Loucy (cell line): ENCODE results near the gene CNTN5.

Experiments used
- H2AFZ ChIP-seq: fragments of 200-600 bp; sonication (generic); 2 replicates; pipeline ENCODE4 v1.6.0; 2016; ENCODE audit warnings: antibody characterized with exemption, mild to moderate bottlenecking, low read length, moderate library complexity
- H3F3A ChIP-seq: fragments of 200-600 bp; 2 replicates; pipeline ENCODE4 v1.6.0; 2016; ENCODE audit warnings: antibody characterized with exemption, low read depth, mild to moderate bottlenecking
- H3K27me3 ChIP-seq: fragments of 200-600 bp; sonication (generic); 2 replicates; pipeline ENCODE4 v1.6.1; 2014; ENCODE audit warnings: low read length, mild to moderate bottlenecking; ENCODE audit not compliant: insufficient read depth, poor library complexity, severe bottlenecking
- H3K36me3 ChIP-seq: fragments of 200-600 bp; sonication (generic); 2 replicates; pipeline ENCODE4 v1.6.1; 2016; ENCODE audit warnings: low read length; ENCODE audit not compliant: insufficient read depth
- H3K4me1 ChIP-seq: fragments of 200-600 bp; sonication (generic); 2 replicates; pipeline ENCODE4 v1.5.1; 2014; ENCODE audit warnings: low read length, mild to moderate bottlenecking; ENCODE audit not compliant: insufficient read depth, poor library complexity, severe bottlenecking
- H3K4me2 ChIP-seq: fragments of 200-600 bp; sonication (generic); 2 replicates; pipeline ENCODE4 v1.6.0; 2014; ENCODE audit warnings: antibody characterized with exemption, low read length, low read depth, mild to moderate bottlenecking; ENCODE audit not compliant: poor library complexity, severe bottlenecking
- H3K4me3 ChIP-seq: fragments of 200-600 bp; sonication (generic); 2 replicates; pipeline ENCODE4 v1.5.1; 2014; ENCODE audit warnings: low read length, mild to moderate bottlenecking, mixed read lengths; ENCODE audit not compliant: poor library complexity, severe bottlenecking
- H3K79me2 ChIP-seq: fragments of 200-600 bp; sonication (generic); 2 replicates; pipeline ENCODE4 v1.6.1; 2014; ENCODE audit warnings: low read length; ENCODE audit not compliant: insufficient read depth
- H3K9ac ChIP-seq: fragments of 200-600 bp; sonication (generic); 2 replicates; pipeline ENCODE4 v1.6.0; 2014; ENCODE audit warnings: mild to moderate bottlenecking, low read depth, low read length, moderate library complexity; ENCODE audit not compliant: poor library complexity, severe bottlenecking
- H3K9me2 ChIP-seq: fragments of 200-600 bp; sonication (generic); replicated peaks from 2 replicates; pipeline ENCODE4 v1.6.1; 2016; ENCODE audit warnings: low read depth, low read length, mixed read lengths
- H3K9me3 ChIP-seq: fragments of 200-600 bp; sonication (generic); 2 replicates; pipeline ENCODE4 v1.6.1; 2014; ENCODE audit warnings: mild to moderate bottlenecking, antibody characterized with exemption, low read length, low read depth; ENCODE audit not compliant: insufficient read depth
- H4K20me1 ChIP-seq: fragments of 200-600 bp; sonication (generic); 2 replicates; pipeline ENCODE4 v1.6.0; 2014; ENCODE audit warnings: antibody characterized with exemption, low read length, mild to moderate bottlenecking; ENCODE audit not compliant: insufficient read depth, poor library complexity, severe bottlenecking
- CTCF ChIP-seq: fragments of 200-600 bp; sonication (generic); conservative IDR thresholded peaks from 2 replicates; pipeline ENCODE4 v1.5.1; 2014; ENCODE audit warnings: mild to moderate bottlenecking, antibody characterized with exemption, low read length
- EZH2phosphoT487 ChIP-seq: fragments of 200-600 bp; IDR thresholded peaks from 2 replicates; pipeline ENCODE4 v1.6.1; 2018; ENCODE audit warnings: antibody characterized with exemption, mild to moderate bottlenecking, moderate library complexity, borderline replicate concordance

CNTN5 gene

GRCh38 chr11:99333621-99334020, 312.9 kb downstream of the CNTN5 start:
- no peaks in the 10 kb centered on the region for H3K79me2 ChIP-seq
- H4K20me1 ChIP-seq, result no peaks in the 10 kb centered on the region
- H3K36me3 ChIP-seq, result no peaks in the 10 kb centered on the region
- no peak overlapping the region for H2AFZ ChIP-seq
- H3K4me1 ChIP-seq, result no peaks in the 10 kb centered on the region
- H3K27me3 ChIP-seq, result no peaks in the 10 kb centered on the region
- TF ChIP-seq EZH2phosphoT487 (no peak), CTCF (no peak)
- no peak overlapping the region for H3K4me2 ChIP-seq
- H3K4me3 ChIP-seq, result no peak overlapping the region
- no peaks in the 10 kb centered on the region for H3K9me2 ChIP-seq
- no peak overlapping the region for H3K9ac ChIP-seq
- H3F3A ChIP-seq, result no peaks in the 10 kb centered on the region
- H3K9me3 ChIP-seq, result no peaks in the 10 kb centered on the region

- no peak overlapping the region for H3K4me3 ChIP-seq
- TF ChIP-seq CTCF, result no peak
- TF ChIP-seq EZH2phosphoT487, result no peak
- H3F3A ChIP-seq, result no peaks in the 10 kb centered on the region
These were observed 322.4 kb downstream of the CNTN5 start for GRCh38 chr11:99343117-99343516.

GRCh38 chr11:99349151-99349673, 328.5 kb downstream of the CNTN5 start:
- H3K9me3 ChIP-seq, result no peaks in the 10 kb centered on the region
- H3K36me3 ChIP-seq, result no peaks in the 10 kb centered on the region
- no peak for TF ChIP-seq EZH2phosphoT487
- TF ChIP-seq CTCF, result no peak
- H3K4me2 ChIP-seq, result no peak overlapping the region
- no peak overlapping the region for H2AFZ ChIP-seq
- H3K9ac ChIP-seq, result no peak overlapping the region
- H3K79me2 ChIP-seq, result no peaks in the 10 kb centered on the region
- no peaks in the 10 kb centered on the region for H4K20me1 ChIP-seq
- no peaks in the 10 kb centered on the region for H3K4me1 ChIP-seq
- no peaks in the 10 kb centered on the region for H3K9me2 ChIP-seq
- no peak overlapping the region for H3K4me3 ChIP-seq
- H3F3A ChIP-seq, result no peaks in the 10 kb centered on the region
- no peaks in the 10 kb centered on the region for H3K27me3 ChIP-seq

More at GRCh38 chr11:99343117-99343516, 322.4 kb downstream of the CNTN5 start:
- no peaks in the 10 kb centered on the region for H3K4me1 ChIP-seq
- H4K20me1 ChIP-seq, result no peaks in the 10 kb centered on the region
- H3K27me3 ChIP-seq, result no peaks in the 10 kb centered on the region
- no peak overlapping the region for H3K9ac ChIP-seq
- H3K36me3 ChIP-seq, result no peaks in the 10 kb centered on the region
- no peaks in the 10 kb centered on the region for H3K9me3 ChIP-seq
- no peak overlapping the region for H2AFZ ChIP-seq
- no peaks in the 10 kb centered on the region for H3K9me2 ChIP-seq
- no peak overlapping the region for H3K4me2 ChIP-seq
- no peaks in the 10 kb centered on the region for H3K79me2 ChIP-seq
